Astrocyte of the cerebellum (primary cell): ENCODE measurements around the gene HK3.

Source experiments
- DNase-seq: peaks from one replicate; pipeline ENCODE4 v3.0.0-alpha.2; 2011; ENCODE audit warnings: low read depth
- H3K4me3 ChIP-seq: 2 replicates; pipeline ENCODE4 v1.5.1; 2011; ENCODE audit warnings: mild to moderate bottlenecking, low read depth, low read length, moderate library complexity
- in situ Hi-C: cut with HindIII; loops from 2 replicates; pipeline ENCODE4 v1.10.0; 2017; ENCODE audit warnings: low sequenced_read_pairs
- TF ChIP-seq, protein P1 (sequence below): IDR thresholded peaks from 2 replicates; pipeline ENCODE4 v1.5.1; 2012; ENCODE audit warnings: low read length, low read depth, moderate library complexity, mild to moderate bottlenecking; ENCODE audit errors: missing control alignments

HK3 gene

DNA sequence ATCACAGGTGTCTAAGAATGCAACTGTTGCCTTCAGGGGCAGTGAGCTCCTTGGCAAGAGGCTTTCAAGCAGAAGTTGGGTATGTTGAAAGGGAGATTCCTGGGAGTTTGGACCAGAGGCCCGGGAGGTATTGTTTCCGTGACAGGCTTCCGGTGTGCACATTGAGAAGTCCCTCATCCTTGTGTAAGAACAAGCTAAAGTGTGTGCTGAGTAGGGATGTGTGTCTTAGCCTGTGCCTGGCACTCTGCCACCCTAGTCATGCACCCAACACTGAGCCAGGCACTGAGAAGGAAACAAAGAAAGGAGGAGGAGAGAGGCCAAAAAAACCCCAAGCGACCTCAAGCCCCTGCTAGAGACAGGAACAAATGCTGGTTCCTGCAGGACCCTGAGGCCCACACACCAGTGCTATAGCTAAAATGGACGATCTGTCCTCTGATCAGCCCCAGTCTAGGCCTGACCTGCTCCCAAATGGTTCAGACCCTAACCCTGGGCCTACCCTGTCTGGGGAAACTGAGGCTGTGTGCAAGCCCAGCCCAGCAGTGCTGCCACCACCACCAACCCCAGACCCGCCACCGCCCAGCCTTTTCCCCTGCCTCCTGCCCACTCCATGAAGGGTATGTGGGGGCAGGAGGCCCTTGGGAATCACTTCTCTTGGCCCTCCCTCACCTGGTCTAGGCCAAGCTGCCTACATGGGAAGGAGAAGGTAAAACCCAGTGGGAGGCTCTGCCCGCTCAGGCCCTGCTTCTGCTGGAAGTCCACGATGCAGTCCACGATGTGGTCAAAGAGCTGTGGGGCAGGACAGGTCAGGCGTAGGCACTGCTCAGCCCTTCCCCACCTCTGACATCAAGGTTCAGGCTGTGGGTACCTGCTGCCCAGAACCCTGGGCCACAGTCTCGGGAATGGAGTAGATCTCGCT is 12.6 kb downstream of the HK3 start:
- no peak for DNase-seq
- H3K4me3 ChIP-seq, result no peak overlapping the region
- TF ChIP-seq, protein P1, sequence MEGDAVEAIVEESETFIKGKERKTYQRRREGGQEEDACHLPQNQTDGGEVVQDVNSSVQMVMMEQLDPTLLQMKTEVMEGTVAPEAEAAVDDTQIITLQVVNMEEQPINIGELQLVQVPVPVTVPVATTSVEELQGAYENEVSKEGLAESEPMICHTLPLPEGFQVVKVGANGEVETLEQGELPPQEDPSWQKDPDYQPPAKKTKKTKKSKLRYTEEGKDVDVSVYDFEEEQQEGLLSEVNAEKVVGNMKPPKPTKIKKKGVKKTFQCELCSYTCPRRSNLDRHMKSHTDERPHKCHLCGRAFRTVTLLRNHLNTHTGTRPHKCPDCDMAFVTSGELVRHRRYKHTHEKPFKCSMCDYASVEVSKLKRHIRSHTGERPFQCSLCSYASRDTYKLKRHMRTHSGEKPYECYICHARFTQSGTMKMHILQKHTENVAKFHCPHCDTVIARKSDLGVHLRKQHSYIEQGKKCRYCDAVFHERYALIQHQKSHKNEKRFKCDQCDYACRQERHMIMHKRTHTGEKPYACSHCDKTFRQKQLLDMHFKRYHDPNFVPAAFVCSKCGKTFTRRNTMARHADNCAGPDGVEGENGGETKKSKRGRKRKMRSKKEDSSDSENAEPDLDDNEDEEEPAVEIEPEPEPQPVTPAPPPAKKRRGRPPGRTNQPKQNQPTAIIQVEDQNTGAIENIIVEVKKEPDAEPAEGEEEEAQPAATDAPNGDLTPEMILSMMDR, result no peak
- in situ Hi-C loops, result no loop called here

DNA sequence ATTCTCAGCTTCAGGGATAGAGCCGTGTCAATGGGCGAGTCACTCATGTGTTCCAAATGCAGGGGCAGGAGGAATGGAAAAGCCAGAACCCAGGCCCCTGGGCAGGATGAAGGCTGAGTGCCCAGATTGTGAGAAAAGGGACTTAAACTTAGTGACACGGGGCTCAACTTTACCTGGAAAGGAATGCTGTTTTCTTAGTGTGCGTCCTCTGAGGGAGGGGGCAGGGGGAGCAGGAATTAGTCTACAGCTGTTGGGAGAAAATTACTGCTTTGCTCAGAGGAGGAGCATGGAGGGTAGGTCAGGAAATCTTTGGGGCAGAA is 14.6 kb downstream of the HK3 start:
- no peak for DNase-seq
- TF ChIP-seq, protein P1, result no peak
- in situ Hi-C loops, result no loop called here
- no peak overlapping the region for H3K4me3 ChIP-seq

DNA sequence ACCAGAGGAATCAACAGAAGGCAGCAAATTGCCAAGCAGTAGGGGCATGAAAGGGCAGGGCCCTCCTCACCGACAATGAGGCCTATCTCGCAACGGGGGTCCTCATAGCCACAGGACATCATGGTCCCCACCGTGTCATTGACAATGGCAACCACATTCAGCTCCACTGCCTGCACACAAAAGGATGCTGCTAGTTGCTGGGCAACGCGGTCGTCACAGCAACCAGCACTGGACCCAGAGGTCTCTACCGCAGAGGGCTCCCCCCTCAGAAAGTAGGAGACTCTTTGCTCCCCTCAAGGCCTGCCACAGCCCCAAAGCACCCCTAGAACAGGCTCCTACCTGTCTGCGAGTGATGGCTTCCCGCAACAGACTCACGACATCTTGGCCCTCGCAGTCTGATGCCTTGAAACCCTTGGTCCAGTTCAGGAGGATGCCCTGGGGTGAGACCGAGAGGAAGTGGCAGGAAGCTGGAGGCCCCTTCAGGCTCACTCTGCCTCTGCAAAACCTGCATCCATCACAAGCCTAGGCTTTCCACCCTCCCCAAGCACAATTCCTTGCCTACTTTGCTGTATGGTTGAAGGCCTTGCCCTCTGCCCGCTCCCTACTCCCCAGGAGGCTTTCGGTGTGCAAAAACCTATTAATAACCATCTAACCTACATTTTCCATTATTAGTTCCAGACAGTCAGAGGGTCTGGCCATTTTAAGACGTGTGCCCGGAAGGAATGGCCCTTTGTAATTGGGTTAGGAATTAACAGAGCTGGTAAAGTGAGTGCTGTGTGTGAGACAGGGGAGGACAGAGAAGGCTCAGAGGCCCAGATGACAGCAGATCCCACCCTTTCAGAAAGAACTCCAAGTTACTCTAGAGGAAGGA is 15.2 kb downstream of the HK3 start:
- in situ Hi-C loops, result no loop called here
- TF ChIP-seq, protein P1, result no peak
- no peak for DNase-seq
- H3K4me3 ChIP-seq, result no peak overlapping the region

DNA sequence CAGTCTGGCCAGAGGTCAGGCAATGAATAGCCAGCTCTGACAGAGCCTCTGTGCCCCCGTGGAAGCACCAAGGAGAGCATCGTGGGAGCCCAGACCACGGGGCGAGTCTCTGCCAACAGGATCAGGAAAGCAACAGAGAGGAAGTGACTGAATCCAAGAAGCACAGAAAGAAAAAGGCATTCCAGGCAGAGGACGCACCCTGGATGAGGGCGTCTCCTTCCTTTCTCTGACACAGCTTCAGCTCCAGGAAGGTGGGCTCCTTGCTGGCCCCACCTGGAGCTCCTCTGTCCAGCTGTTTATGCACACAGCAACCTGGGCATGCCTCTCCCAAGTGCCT is 16.6 kb downstream of the HK3 start:
- no peak for DNase-seq

DNA sequence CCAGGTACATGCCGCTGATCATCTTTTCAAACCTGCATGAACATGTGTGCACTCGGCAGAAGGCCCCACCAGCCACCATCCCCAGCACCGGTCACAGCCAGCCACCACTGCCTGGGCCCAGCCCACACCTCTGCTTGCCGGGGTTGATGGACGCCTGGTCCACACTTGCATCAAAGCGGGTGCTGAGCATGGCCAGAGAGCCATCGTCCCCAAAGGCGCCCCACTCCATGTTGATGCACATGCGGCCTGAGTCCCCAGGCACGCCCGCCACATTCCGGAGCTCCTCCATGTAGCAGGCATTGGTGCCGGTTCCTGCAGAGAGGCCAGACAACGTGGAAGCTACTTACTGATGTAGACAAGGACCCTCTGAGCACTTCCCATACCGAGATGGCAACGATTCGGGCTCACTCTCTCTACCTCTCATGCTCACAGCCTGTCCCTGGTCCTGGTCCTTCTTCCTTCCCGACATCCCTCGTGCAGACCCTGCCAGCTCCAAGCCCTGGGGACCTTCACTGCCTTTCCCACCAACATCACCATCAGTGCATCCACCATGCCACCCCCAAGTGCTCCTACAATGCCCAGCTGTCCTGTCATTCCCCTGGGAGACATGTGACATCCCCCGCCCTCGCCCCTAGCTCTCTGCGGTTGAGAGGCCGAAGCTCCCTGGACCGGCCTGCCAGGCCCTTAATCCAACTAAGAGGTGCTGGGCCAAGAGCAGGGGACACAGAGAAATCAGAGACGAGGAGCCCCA is 17.2 kb downstream of the HK3 start:
- H3K4me3 ChIP-seq, result no peak overlapping the region
- in situ Hi-C loops, result no loop called here
- no peak for DNase-seq
- TF ChIP-seq, protein P1, result no peak

More for the DNA sequence above, 16.6 kb downstream of the HK3 start:
- H3K4me3 ChIP-seq, result no peak overlapping the region
- TF ChIP-seq, protein P1, result no peak
- in situ Hi-C loops, result no loop called here

DNA sequence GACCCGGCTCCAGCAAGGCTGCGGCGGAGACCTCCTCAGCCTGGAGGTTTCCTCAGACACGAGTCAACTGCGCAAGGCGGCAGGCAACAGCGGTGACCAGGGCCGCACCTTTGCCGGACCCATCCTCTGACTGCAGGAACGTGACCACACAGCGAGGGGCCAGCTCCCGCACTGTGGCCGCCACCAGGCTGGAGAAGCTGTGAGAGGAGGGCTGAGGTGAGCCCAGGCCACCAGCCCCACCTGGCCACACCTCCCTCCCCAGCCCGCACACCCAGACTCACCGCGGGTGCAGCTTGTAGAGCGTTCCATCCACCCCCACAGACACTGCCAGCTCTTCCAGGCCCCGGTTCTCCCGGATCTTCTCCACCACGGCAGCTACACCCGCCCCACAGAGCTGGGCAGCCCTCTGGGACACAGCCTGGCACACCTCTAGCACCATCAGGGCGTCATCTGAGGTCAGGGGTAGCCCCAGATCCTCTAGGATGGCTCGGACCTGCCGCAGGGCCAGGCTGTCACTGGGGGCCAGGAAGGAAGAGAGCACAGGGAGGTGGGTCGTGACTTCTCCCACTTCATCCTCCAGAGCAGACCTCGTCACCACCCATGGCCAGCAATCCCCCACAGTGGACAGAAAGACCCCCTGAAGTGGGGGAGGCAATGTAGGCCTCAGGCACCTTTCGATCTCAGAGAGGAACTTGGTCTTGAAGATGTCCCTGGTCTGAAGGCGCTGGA is 18.0 kb downstream of the HK3 start:
- in situ Hi-C loops, result no loop called here
- DNase-seq, result no peak
- TF ChIP-seq, protein P1, result no peak
- no peak overlapping the region for H3K4me3 ChIP-seq
